Prostate gland (tissue), 2 donors: Measurements from ENCODE around the gene ATRN. TPM values are rescaled to one million over a fixed set of nuclear protein-coding genes. Genes with fewer than 3 reads are reported as not detected.
"Not testable (repeated sequence)": the region's sequence is repeated elsewhere in the genome, so short reads cannot be mapped to it uniquely, and the experiment has no call there.

ENCODE experiments used
- DNase-seq: peaks from one replicate; pipeline ENCODE4 v3.0.0-alpha.2; 2019; ENCODE audit warnings: low spot score
- H3K27ac ChIP-seq, 2 donors: fragments of 200-600 bp; sonication (generic); 2 replicates each; pipeline ENCODE4 v1.5.1; 2017 to 2019
- H3K27me3 ChIP-seq: fragments of 200-600 bp; sonication (generic); replicated peaks from 2 replicates; pipeline ENCODE4 v1.5.1; 2019; ENCODE audit not compliant: insufficient read depth
- H3K36me3 ChIP-seq, 2 donors: fragments of 200-600 bp; sonication (generic); 1 replicate in 1 of 2; 2 replicates in 1 of 2; pipeline versions ENCODE4 v1.5.1 to v1.8.1; 2017 to 2019
- H3K4me1 ChIP-seq: fragments of 200-600 bp; sonication (generic); replicated peaks from 2 replicates; pipeline ENCODE4 v1.5.1; 2019
- H3K4me3 ChIP-seq, 2 donors: fragments of 200-600 bp; sonication (generic); 2 replicates each; pipeline ENCODE4 v1.5.1; 2017 to 2019
- H3K9me3 ChIP-seq: fragments of 200-600 bp; sonication (generic); 2 replicates; pipeline ENCODE4 v1.5.1; 2017
- POLR2A ChIP-seq: fragments of 450-650 bp; IDR thresholded peaks from one replicate; pipeline ENCODE4 v1.6.1; 2016; ENCODE audit warnings: antibody characterized with exemption, mild to moderate bottlenecking
- POLR2AphosphoS5 ChIP-seq: sonication (generic); formaldehyde crosslinking; IDR thresholded peaks from one replicate; pipeline ENCODE4 v1.6.1; 2017; ENCODE audit warnings: antibody characterized with exemption
- WGBS: methylation state at CpG from one replicate; pipeline ENCODE4 v1.1.5; 2018; 5-methylcytosine and 5-hydroxymethylcytosine counted together
- intact Hi-C: fragments of 100-400 bp; cut with DNase I; formaldehyde crosslinking; loops from one replicate; pipeline ENCODE4 v1.14.2; 2022
- total RNA-seq, 2 donors: library from RNA; depleted of rRNA; stranded (reverse); fragments of >200 nt; gene quantifications; one replicate each; pipeline ENCODE4 v1.1.0, GENCODE V29; 2016
- TF ChIP-seq, protein P1 (sequence below), 4 experiments: fragments of 200-600 bp in 2 of 4; fragments of 450-650 bp in 2 of 4; sonication (generic) in 2 of 4; IDR thresholded peaks; 1 replicate in 3 of 4; 2 replicates in 1 of 4; pipeline ENCODE4 v1.5.1; 2016 to 2019; ENCODE audit warnings: antibody characterized with exemption in 4 of 4, mild to moderate bottlenecking in 2 of 4, moderate library complexity in 2 of 4

Gene ATRN
- total RNA-seq, 2 donors from 2014 or later = 34.6 to 38.1 TPM

DNA sequence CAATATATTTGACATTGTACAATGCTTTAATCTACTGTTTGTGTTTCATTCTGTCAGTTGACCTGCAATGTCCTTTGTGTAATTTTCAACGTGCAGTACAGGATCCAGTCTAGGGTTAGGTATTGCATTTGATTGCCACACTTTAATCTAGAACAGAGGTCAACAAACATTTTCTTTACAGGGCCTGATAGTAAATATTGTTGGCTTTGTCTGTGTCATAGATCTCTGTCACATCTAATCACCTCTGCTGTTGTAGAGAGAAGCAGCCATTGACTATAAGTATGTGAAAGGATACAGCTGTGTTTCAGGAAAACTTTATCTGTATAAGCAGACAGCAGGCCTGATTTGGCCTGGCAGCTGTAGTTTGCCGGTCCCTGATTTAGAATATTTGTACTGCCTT, 39.3 kb downstream of the ATRN start:
- Histone ChIP-seq H3K36me3 (no peaks in the 10 kb centered on the region), H3K27me3 (no peaks in the 10 kb centered on the region), H3K9me3 (no peaks in the 10 kb centered on the region), H3K4me3 (no peak overlapping the region), H3K27ac (no peak overlapping the region), H3K4me1 (no peaks in the 10 kb centered on the region)
- DNase-seq = no peak
- intact Hi-C loops = no loop called here
- 40% methylated on average over 2 of the region's 2 CpGs for WGBS
- TF ChIP-seq POLR2A (no peak), POLR2AphosphoS5 (no peak)
- TF ChIP-seq, protein P1, sequence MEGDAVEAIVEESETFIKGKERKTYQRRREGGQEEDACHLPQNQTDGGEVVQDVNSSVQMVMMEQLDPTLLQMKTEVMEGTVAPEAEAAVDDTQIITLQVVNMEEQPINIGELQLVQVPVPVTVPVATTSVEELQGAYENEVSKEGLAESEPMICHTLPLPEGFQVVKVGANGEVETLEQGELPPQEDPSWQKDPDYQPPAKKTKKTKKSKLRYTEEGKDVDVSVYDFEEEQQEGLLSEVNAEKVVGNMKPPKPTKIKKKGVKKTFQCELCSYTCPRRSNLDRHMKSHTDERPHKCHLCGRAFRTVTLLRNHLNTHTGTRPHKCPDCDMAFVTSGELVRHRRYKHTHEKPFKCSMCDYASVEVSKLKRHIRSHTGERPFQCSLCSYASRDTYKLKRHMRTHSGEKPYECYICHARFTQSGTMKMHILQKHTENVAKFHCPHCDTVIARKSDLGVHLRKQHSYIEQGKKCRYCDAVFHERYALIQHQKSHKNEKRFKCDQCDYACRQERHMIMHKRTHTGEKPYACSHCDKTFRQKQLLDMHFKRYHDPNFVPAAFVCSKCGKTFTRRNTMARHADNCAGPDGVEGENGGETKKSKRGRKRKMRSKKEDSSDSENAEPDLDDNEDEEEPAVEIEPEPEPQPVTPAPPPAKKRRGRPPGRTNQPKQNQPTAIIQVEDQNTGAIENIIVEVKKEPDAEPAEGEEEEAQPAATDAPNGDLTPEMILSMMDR (IDR thresholded peaks at IDR 0.05) = no peak

DNA sequence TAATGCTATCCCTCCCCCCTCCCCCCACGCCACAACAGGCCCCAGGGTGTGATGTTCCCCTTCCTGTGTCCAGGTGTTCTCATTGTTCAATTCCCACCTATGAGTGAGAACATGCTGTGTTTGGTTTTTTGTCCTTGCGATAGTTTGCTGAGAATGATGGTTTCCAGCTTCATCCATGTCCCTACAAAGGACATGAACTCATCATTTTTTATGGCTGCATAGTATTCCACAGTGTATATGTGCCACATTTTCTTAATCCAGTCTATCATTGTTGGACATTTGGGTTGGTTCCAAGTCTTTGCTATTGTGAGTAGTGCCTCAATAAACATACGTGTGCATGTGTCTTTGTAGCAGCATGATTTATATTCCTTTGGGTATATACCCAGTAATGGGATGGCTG, 41.4 kb downstream of the ATRN start:
- DNase-seq, H3K36me3 ChIP-seq, H3K4me1 ChIP-seq, H3K27ac ChIP-seq, H3K27me3 ChIP-seq, H3K9me3 ChIP-seq, H3K4me3 ChIP-seq, intact Hi-C loops: not testable (repeated sequence)
- 97% methylated on average over 3 of the region's 3 CpGs for WGBS

DNA sequence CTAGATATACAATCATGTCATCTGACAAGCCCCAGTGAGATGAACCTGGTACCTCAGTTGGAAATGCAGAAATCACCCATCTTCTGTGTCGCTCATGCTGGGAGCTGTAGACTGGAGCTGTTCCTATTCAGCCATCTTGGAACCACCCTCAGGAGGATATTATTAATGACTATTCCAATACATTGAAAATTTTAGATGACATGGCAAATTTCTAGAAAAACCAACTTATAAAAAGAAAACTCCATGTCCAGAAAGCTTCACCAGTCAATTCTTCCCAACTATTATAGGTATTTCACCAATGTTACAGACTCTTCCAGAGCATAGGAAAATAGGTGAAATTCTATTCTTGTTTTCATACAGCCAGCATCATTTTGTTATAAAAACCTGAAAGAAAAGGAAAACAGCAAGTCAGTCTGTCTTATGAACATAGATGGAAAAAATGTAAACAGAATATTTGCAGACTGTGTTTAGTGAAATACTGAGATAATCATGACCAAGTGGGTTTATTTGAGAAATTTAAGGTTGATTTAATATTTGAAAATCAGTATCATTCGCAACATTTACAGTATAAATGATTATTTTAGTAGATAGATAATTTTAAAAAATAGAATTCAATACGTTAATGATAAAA, 43.3 kb downstream of the ATRN start:
- Histone ChIP-seq H3K4me3 (no peak overlapping the region), H3K36me3 (no peaks in the 10 kb centered on the region), H3K9me3 (no peaks in the 10 kb centered on the region), H3K27me3 (no peaks in the 10 kb centered on the region), H3K4me1 (no peaks in the 10 kb centered on the region), H3K27ac (no peak overlapping the region)
- DNase-seq = no peak
- TF ChIP-seq POLR2A (no peak), POLR2AphosphoS5 (no peak)
- TF ChIP-seq, protein P1 (IDR thresholded peaks at IDR 0.05) = no peak
- intact Hi-C loops = no loop called here
- 95% methylated on average over 3 of the region's 3 CpGs for WGBS

DNA sequence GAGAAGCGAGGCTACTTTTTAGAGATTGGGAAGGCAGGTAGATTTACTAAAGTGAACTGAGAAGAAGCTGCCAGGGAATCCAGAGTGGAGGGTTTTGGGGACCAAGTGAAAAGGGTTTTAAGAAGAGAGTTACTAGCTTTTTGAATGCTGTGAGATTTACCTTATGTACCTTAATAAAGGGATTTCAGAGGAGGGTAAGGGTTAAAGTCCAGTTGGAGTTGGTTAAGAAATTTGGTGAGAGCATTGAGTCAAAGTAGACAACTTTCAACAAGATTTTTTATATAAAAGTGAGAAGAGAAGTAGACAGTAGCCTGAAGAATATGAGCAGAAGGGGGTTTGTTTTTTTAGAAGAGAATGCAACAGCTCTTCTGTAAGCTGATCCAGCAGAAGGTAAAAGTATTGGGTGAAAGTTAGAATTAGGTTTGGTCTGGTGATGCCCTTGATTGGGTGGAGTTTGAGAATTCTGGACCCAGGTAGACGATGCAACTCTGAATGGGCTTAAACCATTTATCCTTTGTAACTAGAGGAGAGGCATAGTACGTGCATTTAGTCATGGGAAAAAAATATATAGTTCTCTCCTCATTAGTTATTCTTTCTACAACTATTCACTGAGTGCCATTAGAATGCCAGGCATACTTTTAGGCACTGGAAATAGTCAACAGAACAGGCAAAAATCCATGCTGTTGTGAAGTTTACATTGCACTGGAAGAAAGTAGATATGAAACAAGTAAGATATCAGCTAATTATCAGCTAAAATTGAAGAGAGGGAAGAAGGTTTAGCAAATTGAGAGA, 44.8 kb downstream of the ATRN start:
- no peak for DNase-seq
- no peaks in the 10 kb centered on the region for H3K27me3 ChIP-seq
- no peak overlapping the region for H3K27ac ChIP-seq
- 93% methylated on average over 3 of the region's 3 CpGs for WGBS
- no peak overlapping the region for H3K4me3 ChIP-seq
- no peaks in the 10 kb centered on the region for H3K9me3 ChIP-seq
- intact Hi-C loops = no loop called here
- TF ChIP-seq, protein P1 (IDR thresholded peaks at IDR 0.05) = no peak
- TF ChIP-seq POLR2A (no peak), POLR2AphosphoS5 (no peak)
- no peaks in the 10 kb centered on the region for H3K4me1 ChIP-seq
- no peaks in the 10 kb centered on the region for H3K36me3 ChIP-seq

DNA sequence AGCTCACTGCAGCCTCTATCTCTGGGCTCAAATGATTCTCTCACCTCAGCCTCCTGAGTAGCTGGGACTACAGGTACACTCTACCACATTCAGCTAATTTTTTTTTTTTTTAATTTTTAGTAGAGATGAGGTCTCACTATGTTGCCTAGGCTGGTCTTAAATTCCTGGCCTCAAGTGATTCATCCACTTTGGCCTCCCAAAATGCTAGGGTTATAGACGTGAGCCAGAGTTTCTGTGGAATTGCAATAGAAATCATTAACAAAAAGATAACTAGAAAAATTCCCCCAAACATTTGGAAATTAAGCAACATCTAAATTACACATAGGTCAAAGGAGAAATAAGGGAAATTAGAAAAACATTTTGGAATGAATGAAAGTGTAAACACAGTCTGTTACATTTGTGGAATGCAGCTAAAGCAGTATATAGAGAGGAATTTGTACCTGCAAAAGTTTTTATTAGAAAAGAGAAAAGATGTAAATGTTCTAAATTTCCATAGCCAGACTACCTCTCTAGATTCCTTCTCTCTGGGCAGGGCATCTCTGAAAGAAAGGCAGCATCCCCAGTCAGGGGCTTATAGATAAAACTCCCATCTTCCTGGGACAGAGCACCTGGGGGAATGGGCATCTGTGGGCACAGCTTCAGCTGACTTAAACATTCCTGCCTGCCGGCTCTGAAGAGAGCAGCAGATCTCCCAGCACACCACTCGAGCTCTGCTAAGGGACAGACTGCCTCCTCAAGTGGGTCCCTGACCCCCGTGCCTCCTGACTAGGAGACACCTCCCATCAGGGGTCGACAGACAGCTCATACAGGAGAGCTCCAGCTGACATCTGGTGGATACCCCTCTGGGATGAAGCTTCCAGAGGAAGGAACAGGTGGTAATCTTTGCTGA, 51.3 kb downstream of the ATRN start:
- DNase-seq = no peak
- TF ChIP-seq POLR2AphosphoS5 (no peak), POLR2A (no peak)
- TF ChIP-seq, protein P1 (IDR thresholded peaks at IDR 0.05) = no peak
- Histone ChIP-seq H3K4me3 (no peak overlapping the region), H3K27ac (no peak overlapping the region), H3K4me1 (no peaks in the 10 kb centered on the region), H3K36me3 (no peaks in the 10 kb centered on the region), H3K27me3 (no peaks in the 10 kb centered on the region), H3K9me3 (no peaks in the 10 kb centered on the region)
- intact Hi-C loops = no loop called here
- WGBS = 96% methylated on average over 5 of the region's 5 CpGs

DNA sequence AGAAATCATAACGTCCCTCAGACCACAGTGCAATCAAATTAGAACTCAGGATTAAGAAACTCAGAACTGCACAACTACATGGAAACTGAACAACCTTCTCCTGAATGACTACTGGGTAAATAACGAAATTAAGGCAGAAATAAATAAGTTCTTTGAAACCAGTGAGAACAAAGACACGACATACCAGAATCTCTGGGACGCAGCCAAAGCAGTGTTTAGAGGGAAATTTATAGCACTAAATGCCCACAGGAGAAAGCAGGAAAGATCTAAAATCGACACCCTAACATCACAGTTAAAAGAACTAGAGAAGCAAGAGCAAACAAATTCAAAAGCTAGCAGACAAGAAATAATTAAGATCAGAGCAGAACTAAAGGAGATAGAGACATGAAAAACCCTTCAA, 53.9 kb downstream of the ATRN start:
- H3K27ac ChIP-seq, H3K4me3 ChIP-seq, H3K27me3 ChIP-seq, DNase-seq, intact Hi-C loops, H3K4me1 ChIP-seq, H3K36me3 ChIP-seq, H3K9me3 ChIP-seq: not testable (repeated sequence)
- 93% methylated on average over 5 of the region's 5 CpGs for WGBS
